ENCODE data around the gene ATOH8. TPM values are rescaled to one million over a fixed set of nuclear protein-coding genes. Genes with fewer than 3 reads are reported as not detected.

The ATOH8 gene
- polyA plus RNA-seq, 1 donor: 10.3 TPM

DNA sequence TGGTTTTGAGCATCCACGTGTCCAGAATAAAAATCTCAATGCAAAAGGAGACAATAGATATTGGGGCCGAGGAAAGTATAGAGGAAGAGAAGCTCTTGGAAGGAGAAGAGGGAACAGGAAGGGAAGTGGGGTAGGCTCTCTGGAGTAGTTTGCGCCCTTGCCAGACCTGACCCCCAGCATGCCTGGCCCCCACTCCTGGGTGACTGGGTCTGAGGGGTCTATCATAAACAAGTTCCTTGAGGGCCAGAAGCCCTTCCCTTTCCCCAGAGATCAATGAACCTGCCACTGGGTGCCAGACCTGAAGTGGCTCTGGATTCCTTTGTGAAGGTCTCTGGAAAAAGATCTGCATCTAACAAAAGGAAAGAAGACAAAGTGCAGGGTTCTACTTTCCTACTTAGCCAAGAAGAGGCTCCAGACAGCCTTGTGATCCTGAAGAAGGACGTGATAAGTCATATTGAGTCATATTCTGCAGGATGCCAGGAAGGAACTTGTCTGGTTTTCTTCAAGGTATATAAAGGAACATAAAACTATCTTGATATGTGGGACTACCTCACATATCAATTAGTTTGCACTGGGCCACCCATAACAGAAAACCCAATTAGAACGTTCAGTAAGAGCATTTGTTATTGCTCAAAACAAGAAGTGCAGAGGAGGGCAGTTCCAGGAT lies 18.7 kb upstream of the ATOH8 start:
- DNase-seq: no peak

GRCh38 chr2:85735691-85736090 lies 18.1 kb upstream of the ATOH8 start:
- no peak for DNase-seq

GRCh38 chr2:85736456-85737355 lies 17.1 kb upstream of the ATOH8 start:
- no peak for DNase-seq

DNA sequence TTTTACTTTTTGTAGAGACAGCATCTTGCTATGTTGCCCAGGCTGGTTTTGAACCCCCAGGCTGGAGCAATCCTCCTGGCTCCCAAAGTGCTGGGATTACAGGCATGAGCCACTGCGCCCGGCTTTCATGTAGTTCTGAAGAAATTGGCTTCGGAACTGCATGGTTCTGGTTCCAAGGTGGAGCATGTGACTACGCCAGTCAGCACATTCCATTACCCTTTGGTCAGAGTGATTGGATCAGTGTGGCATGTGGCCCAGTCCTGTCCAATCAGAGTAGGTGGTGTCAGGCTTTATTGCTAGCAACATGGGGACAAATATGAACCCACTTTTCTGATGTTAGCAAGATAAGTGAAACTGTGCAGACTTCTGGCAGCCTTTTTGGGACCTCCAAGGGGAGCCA lies 16.3 kb upstream of the ATOH8 start:
- no peak for DNase-seq

- DNase-seq: no peak
These were observed 15.8 kb upstream of the ATOH8 start for GRCh38 chr2:85737961-85738360.

- DNase-seq: no peak
These were observed 13.6 kb upstream of the ATOH8 start for GRCh38 chr2:85740193-85740592.

GRCh38 chr2:85741211-85741832 lies 12.5 kb upstream of the ATOH8 start:
- no peak for DNase-seq

DNA sequence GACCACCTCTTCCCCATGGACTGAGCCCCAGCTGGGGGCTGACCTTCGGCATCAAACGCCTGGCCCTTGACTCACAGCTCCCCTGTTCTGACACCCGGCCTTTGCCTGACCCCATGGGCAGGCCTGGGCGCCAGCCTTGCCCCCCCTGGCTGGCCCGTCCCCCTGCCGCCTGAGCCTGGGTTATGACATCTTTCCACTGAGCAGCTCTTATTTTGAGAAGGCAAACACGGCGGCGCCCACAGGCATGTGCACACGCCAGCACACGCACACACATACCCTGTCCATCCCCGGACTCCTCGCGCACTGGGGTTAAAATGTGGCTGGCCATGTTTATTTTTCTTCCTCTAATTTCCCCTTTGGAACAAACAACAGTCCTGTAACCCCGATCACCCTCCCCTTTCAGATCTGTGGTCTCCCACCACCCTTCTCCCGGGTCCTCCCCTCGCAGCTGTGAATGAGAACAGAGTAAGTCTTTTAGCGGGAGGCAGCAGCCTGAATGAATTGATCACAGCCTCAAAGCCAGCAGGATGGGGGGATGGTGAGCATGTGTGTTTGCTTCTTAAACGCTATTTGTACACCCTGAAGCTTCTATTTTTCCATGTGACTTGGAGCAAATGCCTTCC lies 11.8 kb upstream of the ATOH8 start:
- peak; percentile 72 for DNase-seq

GRCh38 chr2:85743304-85743978 lies 10.3 kb upstream of the ATOH8 start:
- DNase-seq: no peak

DNA sequence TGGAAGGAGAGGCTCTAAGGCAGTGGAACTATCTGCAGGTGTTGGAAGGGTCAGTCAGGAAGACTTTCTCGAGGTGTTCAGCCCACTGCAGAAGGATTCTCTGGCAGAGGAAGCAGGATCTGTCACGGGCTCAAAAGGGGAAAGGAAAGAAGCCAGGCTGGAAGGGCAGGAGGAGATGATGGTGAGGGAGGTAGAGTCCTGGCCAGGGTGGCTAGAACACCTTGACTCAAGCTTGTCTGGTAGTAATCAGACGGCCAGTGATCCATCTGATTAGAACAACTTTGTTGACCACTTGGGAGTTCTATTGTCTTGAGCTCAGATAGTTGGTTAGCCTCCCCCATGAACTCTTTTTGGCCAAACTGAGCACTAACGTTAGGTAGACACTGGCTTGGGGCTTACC lies 9.7 kb upstream of the ATOH8 start:
- DNase-seq: no peak

DNA sequence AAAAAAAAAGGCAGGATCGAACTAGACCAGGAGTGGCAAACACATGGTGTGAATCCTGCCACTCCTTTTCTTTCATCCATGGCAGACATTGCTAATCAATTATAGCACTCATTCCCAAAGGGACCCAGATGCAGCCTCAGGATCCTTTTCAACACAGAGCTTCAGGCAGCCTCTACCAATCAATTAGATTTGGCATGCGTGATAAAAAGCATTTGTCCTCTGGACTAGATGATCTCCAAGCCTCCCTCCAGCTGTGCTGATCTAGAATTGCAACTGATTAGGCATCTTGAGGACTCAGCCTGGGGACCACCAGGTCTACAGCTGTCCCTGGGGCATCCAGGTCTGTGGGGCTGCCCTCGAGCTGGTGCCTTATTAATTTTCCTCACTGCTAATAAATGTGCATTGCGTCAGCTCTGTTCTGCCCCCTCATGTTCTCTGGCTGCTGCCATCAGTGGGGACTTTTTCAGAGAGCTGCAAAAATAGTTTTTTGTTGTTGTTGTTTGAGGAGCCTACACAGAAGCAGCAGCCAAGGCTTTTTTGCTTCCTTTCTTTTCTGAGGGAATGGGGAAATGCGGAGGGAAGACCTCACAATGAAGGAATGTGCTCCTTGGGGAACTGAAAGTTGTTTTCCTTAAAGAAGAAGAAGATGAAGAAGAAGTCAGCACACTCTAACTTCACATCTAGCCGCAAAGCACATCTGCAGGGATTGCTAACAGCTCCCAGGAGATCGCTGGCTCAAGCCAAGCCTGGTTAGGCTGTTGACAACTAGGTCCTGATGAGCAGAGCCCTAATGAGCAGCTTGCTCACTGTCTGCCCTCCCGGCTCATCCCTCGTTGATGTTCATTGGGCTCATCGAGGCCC lies 8.8 kb upstream of the ATOH8 start:
- DNase-seq: no peak

DNA sequence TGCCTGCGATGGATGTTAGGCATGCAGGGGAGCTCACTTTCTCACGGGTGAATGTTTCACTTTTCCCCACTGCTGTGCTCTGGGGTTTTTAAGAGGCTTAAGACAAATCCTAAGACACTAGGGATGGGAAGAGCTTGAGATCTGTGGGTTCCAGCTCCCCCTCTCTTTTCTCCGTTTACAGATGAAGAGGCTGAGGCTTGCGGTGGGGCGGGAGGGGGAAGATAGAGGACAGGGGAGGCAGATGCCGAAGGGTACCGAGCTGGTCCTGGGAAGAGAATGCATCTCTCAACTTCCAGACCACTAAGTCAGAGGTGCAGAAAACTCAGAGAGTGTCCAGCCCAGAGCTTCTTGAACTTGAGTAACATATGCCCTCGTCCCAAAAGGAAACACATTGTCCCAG lies 8.2 kb upstream of the ATOH8 start:
- DNase-seq: no peak

- no peak for DNase-seq
These were observed 7.3 kb upstream of the ATOH8 start for GRCh38 chr2:85746321-85747004.

GRCh38 chr2:85747441-85747840 lies 6.3 kb upstream of the ATOH8 start:
- DNase-seq: no peak

DNA sequence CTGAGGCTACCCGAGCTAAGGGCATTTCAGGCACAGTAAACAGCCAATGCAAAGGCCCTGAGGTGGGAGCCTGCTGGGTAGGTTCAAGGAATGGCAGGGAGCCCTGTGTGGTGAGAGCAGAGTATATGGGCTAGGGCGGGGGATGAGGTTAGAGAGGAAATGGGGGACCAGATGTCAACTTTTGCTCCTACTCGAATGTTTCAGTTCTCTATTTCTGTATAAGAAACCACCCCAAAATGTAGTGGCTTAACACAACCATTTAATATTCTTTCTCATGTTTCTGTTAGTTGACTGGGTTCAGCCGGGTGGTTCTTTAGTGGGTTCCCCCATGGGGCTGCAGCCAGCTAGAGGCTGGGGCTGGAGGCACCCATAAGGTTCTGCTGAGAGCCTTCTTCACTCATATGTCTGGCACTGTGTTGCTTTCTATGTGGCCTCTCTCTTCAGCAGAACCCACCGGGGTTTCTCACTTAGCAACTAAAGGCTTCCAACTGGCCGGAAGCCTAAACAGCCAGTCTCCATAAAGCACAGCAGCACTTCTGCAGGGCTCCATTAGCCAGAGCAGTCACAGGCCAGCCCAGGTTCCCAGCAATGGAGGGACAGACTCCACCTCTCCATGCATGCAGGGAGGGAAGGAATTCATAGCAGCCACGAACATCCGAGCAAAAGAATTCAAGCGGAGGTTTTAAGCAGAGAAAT lies 5.6 kb upstream of the ATOH8 start:
- DNase-seq: no peak

- DNase-seq: no peak
These were observed 4.6 kb upstream of the ATOH8 start for GRCh38 chr2:85748985-85749875.

- DNase-seq: no peak
These were observed 2.9 kb upstream of the ATOH8 start for GRCh38 chr2:85750587-85751575.

All from left kidney (tissue), 2 donors.